Stimulated activated naive CD8-positive, alpha-beta T cell treated with anti-CD3 and anti-CD28 coated beads, Interleukin-15, Interleukin-2, amounts not matched to agents 100 ng/mL and 50 ng/mL, for 24 hours (primary cell): ENCODE data around the gene REL.
"Not testable (repeated sequence)": the region's sequence is repeated elsewhere in the genome, so short reads cannot be mapped to it uniquely, and the experiment has no call there.

Source experiments
- H3K27ac Mint-ChIP-seq: one replicate; pipeline ENCODE4 v1.8.0; 2021; ENCODE audit warnings: mild to moderate bottlenecking, mixed read lengths
- H3K27me3 Mint-ChIP-seq: one replicate; pipeline ENCODE4 v1.8.0; 2021; ENCODE audit warnings: mixed read lengths
- H3K36me3 Mint-ChIP-seq: one replicate; pipeline ENCODE4 v1.8.0; 2021; ENCODE audit warnings: low read depth, mixed read lengths
- H3K4me1 Mint-ChIP-seq: one replicate; pipeline ENCODE4 v1.8.0; 2021; ENCODE audit warnings: low read depth, mixed read lengths
- H3K4me3 Mint-ChIP-seq: one replicate; pipeline ENCODE4 v1.8.0; 2021; ENCODE audit warnings: mild to moderate bottlenecking, mixed read lengths
- H3K9me3 Mint-ChIP-seq: one replicate; pipeline ENCODE4 v1.8.0; 2021; ENCODE audit warnings: mixed read lengths

The REL gene

DNA sequence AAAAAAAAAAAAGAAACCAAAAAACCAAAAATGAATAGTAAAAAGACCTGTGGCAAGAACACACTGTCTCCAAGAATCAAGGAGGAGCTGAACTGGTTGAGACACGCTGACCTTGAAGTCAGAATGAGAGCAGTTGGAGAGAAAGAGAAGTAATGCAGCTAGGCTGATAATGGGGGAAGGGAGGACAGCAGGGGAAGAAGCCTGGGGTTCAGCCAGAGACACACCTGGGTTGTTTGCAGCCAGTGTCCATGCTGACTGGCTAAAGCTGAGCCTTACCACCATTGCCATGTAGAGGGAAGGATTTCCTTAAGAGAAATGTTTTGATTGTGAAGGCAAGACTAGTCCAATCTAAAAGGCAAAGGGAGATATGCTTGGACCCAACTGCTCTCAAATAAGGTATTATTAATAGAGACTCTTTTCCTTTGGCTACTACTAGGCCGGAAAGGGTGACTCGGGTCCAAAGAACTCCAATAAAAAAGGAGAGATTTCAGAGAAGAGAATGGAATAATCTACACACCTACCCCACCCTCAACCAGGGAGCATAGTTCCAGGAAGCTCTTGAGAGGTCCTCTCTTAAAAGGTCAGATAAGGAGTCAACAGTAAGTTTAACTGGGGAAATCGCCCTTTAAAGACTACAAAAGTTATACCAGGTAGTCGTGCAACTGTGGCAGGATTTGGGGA lies 25.2 kb upstream of the REL start:
- H3K27ac Mint-ChIP-seq = peak overlapping the region; percentile 15
- no peak overlapping the region for H3K4me3 Mint-ChIP-seq
- no peaks in the 10 kb centered on the region for H3K36me3 Mint-ChIP-seq
- H3K9me3 Mint-ChIP-seq = no peaks in the 10 kb centered on the region
- no peaks in the 10 kb centered on the region for H3K27me3 Mint-ChIP-seq
- peaks cover 13% of the 10 kb centered on the region for H3K4me1 Mint-ChIP-seq

DNA sequence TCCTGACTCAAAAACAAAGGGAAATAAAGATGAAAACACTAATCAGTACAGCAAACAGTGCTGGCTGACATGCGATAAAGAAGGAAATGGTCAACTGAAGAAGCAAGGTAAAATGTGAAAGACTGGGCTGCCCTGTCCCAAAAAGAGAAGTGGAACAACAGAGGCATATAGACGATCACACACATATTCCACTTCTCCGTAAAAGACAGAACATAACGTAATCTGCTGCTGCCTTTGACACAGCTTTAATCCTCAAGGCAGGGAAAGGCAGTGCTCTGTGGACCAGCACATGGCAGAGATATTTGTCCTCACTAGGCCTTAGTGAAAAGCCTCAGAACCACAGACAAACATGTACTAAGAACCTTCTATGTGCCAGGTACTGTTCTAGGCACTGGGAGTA lies 24.3 kb upstream of the REL start:
- H3K4me3 Mint-ChIP-seq = no peak overlapping the region
- H3K9me3 Mint-ChIP-seq = no peaks in the 10 kb centered on the region
- H3K36me3 Mint-ChIP-seq = no peaks in the 10 kb centered on the region
- H3K4me1 Mint-ChIP-seq = peaks cover 22% of the 10 kb centered on the region
- no peaks in the 10 kb centered on the region for H3K27me3 Mint-ChIP-seq
- H3K27ac Mint-ChIP-seq = peak overlapping the region; percentile 24

DNA sequence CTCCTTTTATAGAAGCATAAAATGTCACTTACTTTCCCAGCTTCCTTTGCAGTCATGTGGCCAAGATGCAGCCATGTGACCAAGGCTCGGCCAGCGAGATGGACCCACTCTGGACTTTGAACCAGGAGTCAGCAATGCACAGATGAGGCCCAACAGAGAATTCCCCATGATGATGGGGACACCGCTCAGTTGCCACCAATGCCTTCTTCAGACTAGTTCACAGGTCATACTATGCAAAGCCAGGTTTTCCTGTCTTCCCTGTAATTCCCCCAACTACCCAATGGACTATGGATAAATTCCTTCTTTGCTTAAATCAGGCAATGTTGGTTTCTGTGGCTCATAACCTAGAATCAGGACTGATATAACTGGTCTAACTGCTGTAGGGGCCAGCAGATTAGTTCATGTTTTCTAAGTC lies 22.5 kb upstream of the REL start:
- H3K4me1 Mint-ChIP-seq = peaks cover 37% of the 10 kb centered on the region
- no peaks in the 10 kb centered on the region for H3K27me3 Mint-ChIP-seq
- no peaks in the 10 kb centered on the region for H3K36me3 Mint-ChIP-seq
- no peak overlapping the region for H3K4me3 Mint-ChIP-seq
- no peak overlapping the region for H3K27ac Mint-ChIP-seq
- peaks cover 4% of the 10 kb centered on the region for H3K9me3 Mint-ChIP-seq

DNA sequence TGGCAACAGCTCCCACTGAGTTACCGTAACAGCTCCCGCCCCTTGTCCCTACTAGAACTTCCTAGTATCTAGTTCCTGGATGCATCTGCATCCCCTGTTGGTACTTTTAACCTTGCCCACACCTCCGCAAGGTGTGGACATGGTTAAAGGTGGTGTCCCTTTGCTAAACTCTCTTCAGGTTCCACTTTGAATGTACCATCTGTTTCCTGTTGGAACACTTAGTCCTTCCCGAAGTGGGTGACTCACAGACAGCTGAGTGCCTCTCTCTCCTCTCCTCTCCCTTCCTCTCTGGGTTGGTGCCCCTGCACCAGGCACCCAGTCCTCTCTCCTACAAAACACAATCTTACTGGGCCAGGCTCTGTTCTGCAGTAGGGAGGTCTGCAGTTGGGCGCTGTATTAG lies 19.6 kb upstream of the REL start:
- Mint-ChIP-seq H3K27ac (no peak overlapping the region), H3K9me3 (peaks cover 11% of the 10 kb centered on the region), H3K27me3 (no peaks in the 10 kb centered on the region), H3K36me3 (peaks cover 13% of the 10 kb centered on the region), H3K4me1 (peaks cover 27% of the 10 kb centered on the region), H3K4me3 (no peak overlapping the region)

DNA sequence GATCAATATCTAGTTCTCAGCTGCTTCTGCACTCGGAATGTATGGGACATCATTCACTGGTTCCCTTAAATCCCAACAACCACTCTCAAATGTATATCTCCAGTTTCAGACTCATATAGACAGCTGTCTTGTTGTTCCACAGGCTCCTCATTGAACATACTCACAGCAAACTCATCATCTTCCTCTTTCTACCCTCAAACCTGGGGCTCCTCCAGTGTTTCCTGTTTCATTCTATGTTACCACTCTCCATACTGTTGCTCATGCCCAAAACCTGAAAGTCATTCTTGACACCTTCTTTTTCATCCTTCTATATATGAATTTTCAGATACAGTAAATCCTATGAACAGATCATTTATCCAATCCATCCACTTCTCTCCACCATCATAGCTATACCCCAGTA lies 18.7 kb upstream of the REL start:
- Mint-ChIP-seq H3K36me3 (peaks cover 20% of the 10 kb centered on the region), H3K9me3 (peaks cover 18% of the 10 kb centered on the region), H3K27ac (peak overlapping the region; percentile 14), H3K4me1 (peaks cover 32% of the 10 kb centered on the region), H3K4me3 (no peak overlapping the region), H3K27me3 (no peaks in the 10 kb centered on the region)

DNA sequence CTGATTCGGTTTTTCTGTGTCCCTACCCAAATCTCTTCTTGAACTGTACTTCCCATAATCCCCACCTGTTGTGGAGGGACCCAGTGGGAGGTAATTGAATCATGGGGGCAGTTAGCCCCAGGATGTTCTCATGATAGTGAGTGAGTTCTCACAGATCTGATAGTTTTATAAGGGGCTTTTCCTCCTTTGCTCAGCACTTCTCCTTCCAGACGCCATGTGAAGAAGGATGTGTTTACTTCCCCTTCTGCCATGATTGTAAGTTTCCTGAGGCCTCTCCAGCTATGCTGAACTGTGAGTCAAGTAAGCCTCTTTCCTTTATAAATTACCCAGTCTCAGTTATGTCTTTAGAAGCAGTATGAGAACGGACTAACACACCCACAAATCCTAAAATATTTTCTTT lies 16.0 kb upstream of the REL start:
- H3K4me1 Mint-ChIP-seq = peaks cover 47% of the 10 kb centered on the region
- H3K27me3 Mint-ChIP-seq = not testable (repeated sequence)

DNA sequence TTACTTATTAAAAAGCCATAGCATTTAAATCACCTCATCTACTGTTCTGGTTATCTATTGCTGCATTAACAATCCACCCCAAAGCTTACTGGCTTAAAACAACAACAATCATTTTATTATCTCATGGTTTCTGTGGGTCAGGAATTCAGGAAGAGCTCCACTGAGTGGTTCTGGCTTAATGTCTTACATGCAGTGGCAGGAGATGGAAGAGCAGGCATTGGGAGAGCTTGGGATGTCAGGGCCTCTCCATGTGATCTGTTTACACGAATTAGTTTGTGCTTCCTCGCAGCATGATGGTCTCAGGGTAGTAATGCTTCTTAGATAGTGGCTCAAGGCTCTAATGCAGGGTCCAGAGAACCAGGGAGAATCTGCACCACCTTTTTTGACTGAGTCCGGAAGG lies 14.4 kb upstream of the REL start:
- peaks cover 31% of the 10 kb centered on the region for H3K36me3 Mint-ChIP-seq
- peak overlapping the region; percentile 73 for H3K27ac Mint-ChIP-seq
- H3K27me3 Mint-ChIP-seq = no peaks in the 10 kb centered on the region
- H3K4me3 Mint-ChIP-seq = no peak overlapping the region
- peaks cover 22% of the 10 kb centered on the region for H3K9me3 Mint-ChIP-seq
- H3K4me1 Mint-ChIP-seq = peaks cover 45% of the 10 kb centered on the region

More for the DNA sequence above, 16.0 kb upstream of the REL start:
- H3K4me3 Mint-ChIP-seq, H3K27ac Mint-ChIP-seq: not testable (repeated sequence)
- Mint-ChIP-seq H3K36me3 (peaks cover 31% of the 10 kb centered on the region), H3K9me3 (peaks cover 22% of the 10 kb centered on the region)

DNA sequence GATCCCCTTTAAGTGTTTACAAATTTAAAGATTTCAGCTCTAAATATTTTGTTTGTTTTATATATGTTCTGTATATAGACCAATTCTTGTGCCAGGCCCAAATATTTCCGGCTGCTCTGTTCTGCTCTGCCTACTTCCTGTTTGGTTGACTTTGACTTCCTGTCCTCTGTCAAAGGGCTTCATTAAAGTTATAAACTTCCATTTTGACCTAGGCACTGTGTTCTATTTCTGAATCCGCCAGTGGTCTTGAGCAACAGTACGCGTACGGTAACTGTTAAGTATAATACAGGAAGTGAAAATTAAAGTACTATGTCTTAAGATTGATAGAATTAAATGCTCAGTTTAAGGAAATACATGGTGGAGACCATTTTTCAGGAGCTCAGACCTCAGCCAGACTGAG lies 13.5 kb upstream of the REL start:
- Mint-ChIP-seq H3K27me3 (no peaks in the 10 kb centered on the region), H3K36me3 (peaks cover 31% of the 10 kb centered on the region), H3K27ac (peak overlapping the region; percentile 91), H3K4me1 (peaks cover 45% of the 10 kb centered on the region), H3K4me3 (peak overlapping the region; percentile 3), H3K9me3 (peaks cover 20% of the 10 kb centered on the region)

DNA sequence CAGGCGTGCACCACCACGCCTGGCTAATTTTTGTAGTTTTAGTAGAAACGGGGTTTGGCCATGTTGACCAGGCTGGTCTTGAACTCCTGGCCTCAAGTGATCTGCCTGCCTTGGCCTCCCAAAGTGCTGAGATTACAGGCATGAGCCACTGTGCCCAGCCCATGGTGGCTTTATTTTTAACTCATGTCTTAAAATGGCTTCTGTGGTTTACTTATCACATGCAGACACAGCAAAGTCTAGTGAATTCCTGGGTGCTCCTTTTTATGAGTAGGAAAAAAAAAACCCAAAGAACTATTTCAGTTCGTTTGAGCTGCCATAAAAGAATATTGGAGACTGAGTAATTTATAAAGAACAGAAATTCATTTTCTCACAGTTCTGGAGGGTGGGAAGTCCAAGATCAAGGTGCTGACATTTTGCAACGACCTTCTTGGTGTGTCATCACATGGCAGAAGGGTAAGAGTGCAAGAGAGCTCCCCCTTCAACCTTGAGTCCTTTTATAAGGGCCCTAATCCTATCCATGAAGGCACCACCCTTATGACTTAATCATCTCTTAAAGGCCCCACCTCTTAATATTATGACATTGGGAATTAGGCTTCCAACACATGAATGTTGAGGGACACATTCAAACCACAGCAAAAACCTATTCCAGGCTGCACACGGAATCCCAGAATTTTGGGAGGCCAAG lies 12.6 kb upstream of the REL start:
- no peaks in the 10 kb centered on the region for H3K27me3 Mint-ChIP-seq
- peaks cover 46% of the 10 kb centered on the region for H3K4me1 Mint-ChIP-seq
- peaks cover 18% of the 10 kb centered on the region for H3K9me3 Mint-ChIP-seq
- peak overlapping the region; percentile 91 for H3K27ac Mint-ChIP-seq
- H3K4me3 Mint-ChIP-seq = no peak overlapping the region
- peaks cover 31% of the 10 kb centered on the region for H3K36me3 Mint-ChIP-seq

DNA sequence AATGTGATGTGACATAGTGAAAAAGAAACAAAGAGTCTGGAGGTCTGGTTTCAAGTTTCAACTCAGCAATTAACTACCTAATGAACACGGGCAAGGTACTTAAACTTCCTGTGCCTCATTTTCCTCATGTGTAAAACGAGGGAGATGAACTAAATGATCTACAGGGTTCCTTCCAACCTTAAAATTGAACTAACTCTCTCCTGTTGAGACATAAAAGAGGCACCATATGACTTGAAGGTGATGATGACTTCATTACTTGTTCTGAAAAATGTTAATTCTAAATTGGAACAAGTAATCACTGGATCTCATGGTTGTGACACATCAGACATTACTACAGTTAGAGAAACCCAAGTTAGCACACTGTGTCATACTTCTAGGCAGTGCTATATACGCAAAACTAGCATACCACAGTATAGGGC lies 8.9 kb upstream of the REL start:
- H3K27me3 Mint-ChIP-seq = no peaks in the 10 kb centered on the region
- peak overlapping the region; percentile 94 for H3K27ac Mint-ChIP-seq
- peaks cover 12% of the 10 kb centered on the region for H3K36me3 Mint-ChIP-seq
- H3K9me3 Mint-ChIP-seq = peaks cover 5% of the 10 kb centered on the region
- H3K4me1 Mint-ChIP-seq = peaks cover 53% of the 10 kb centered on the region
- H3K4me3 Mint-ChIP-seq = peak overlapping the region; percentile 35

DNA sequence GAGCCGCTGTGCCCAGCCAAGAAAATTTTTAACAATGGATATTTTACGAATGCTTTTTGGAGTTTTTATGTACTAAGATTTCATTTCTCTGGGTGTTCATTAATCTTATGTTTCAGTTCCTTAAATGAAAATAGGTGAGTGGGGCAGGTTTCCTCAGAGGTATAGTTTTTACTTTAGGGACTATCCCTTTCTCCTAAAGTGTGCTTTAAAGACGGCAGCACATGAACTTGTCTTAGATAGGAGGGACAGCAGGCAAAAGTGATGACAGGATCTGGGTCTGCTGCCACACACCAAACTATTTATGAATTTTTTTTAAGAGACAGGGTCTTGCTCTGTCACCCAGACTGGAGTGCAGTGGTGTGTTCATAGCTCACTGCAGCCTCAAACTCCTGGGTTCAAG lies 8.0 kb upstream of the REL start:
- Mint-ChIP-seq H3K36me3 (peaks cover 4% of the 10 kb centered on the region), H3K27me3 (no peaks in the 10 kb centered on the region), H3K4me3 (no peak overlapping the region), H3K4me1 (peaks cover 44% of the 10 kb centered on the region), H3K27ac (peak overlapping the region; percentile 94), H3K9me3 (no peaks in the 10 kb centered on the region)

DNA sequence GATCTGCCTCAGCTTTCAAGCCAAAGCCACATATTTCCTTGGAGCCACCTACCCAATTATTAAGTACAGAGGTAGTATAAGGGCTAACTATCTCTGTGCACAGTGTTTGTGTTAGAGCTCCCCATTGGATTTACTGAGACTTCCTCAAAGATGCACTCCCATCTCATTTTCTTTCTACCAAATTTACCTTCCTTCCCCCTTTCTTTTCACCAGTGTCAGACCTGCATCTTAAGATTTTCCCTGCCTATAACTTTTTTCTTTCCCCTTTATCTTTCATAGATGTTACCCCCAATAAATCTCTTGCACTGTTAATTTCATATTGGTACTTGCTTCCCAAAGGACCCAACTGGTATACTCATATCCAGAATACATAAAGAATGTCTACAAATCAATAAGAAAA lies 5.9 kb upstream of the REL start:
- no peaks in the 10 kb centered on the region for H3K36me3 Mint-ChIP-seq
- no peaks in the 10 kb centered on the region for H3K9me3 Mint-ChIP-seq
- H3K27ac Mint-ChIP-seq = no peak overlapping the region
- H3K27me3 Mint-ChIP-seq = no peaks in the 10 kb centered on the region
- no peak overlapping the region for H3K4me3 Mint-ChIP-seq
- H3K4me1 Mint-ChIP-seq = peaks cover 50% of the 10 kb centered on the region

DNA sequence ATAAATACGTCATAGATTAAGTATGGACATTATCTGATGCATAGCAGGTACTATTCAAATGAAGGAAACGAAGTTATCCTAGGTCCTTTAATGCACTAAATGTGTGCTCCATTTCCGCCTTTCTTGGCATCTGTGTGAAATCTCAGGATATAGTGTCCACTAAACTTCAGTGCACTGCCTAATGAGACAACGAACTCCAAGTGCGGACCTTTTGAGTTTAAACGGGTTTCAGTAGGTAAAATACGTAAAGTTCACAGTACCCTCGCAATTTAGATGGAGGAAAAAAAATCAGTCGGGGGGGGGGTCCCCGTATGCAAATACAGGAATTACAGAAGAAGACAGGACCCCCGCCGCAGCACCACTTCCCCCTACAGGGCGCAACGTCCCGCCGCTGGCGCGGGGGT lies 729 bp upstream of the REL start:
- peak overlapping the region; percentile 91 for H3K27ac Mint-ChIP-seq
- H3K27me3 Mint-ChIP-seq = no peaks in the 10 kb centered on the region
- H3K4me3 Mint-ChIP-seq = peak overlapping the region; percentile 97
- peaks cover 35% of the 10 kb centered on the region for H3K36me3 Mint-ChIP-seq
- peaks cover 27% of the 10 kb centered on the region for H3K4me1 Mint-ChIP-seq
- H3K9me3 Mint-ChIP-seq = no peaks in the 10 kb centered on the region

DNA sequence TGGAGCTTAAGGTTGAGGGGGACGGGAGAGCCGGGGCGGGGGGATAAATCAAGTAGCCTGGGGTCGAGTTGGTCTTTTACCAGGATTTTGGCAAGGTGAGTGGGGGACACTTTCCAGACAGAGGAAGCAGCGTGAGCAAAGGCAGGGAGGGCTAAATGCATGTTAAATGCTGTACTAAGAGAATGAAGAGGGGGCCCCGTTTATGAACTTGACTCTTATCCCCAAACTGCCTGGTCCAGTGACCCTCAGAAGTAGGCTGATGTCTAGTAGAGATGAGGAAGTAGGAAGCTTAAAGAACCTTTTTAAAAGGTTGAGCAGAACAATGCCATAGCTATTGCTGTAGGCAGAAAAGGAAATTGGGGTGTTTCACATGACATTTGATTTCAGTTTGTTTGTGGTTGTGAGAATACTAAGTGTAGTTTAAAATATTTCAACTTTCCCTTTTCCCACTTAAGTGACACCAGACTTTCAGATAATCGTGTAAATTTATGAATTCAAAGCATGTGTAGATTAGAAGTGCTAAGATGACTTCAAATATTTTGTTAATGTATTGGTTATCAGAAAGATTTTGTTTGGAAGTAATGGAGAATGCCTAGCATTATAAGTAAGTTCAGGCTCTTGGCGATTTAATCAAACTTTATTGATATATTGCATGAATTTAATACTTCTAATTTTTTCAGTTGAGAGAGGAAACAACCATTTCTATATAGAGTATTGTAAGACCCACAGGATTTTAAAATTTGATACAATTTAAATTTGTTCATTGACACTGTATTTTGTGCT lies 1.8 kb downstream of the REL start:
- Mint-ChIP-seq H3K4me3 (peak overlapping the region; percentile 97), H3K36me3 (peaks cover 50% of the 10 kb centered on the region), H3K9me3 (no peaks in the 10 kb centered on the region), H3K27me3 (no peaks in the 10 kb centered on the region), H3K27ac (peak overlapping the region; percentile 92), H3K4me1 (peaks cover 44% of the 10 kb centered on the region)

DNA sequence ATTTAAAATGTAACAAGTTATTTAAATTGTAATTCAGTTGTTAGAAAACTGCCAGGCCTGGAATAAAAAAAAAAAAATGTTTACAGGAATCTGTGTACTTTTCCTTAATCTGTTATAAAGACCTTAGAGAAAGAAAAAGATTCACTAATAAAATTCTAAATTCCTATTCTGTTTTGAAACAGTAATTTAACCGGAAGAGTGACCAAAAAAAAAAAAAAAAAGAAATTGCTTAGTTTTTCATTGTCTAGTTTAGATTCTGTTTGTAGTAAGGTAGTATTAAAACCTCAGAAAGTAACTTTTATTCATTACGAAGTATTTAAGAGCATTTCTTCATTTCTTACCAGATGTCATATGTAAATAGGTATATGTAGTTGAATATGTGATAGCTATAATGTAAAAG lies 2.5 kb downstream of the REL start:
- peak overlapping the region; percentile 92 for H3K27ac Mint-ChIP-seq

More for the DNA sequence above, 2.5 kb downstream of the REL start:
- no peaks in the 10 kb centered on the region for H3K27me3 Mint-ChIP-seq
- H3K36me3 Mint-ChIP-seq = peaks cover 57% of the 10 kb centered on the region
- H3K4me1 Mint-ChIP-seq = peaks cover 51% of the 10 kb centered on the region
- no peaks in the 10 kb centered on the region for H3K9me3 Mint-ChIP-seq
- peak overlapping the region; percentile 97 for H3K4me3 Mint-ChIP-seq
